GM10847 (cell line): ENCODE measurements around the gene SPDYE5.
"Not testable (repeated sequence)": the region's sequence is repeated elsewhere in the genome, so short reads cannot be mapped to it uniquely, and the experiment has no call there.

Source experiments
- POLR2A ChIP-seq: IDR thresholded peaks from 2 replicates; pipeline ENCODE4 v1.6.1; 2011; ENCODE audit not compliant: insufficient read length; ENCODE audit errors: extremely low read depth

SPDYE5 gene, protein sequence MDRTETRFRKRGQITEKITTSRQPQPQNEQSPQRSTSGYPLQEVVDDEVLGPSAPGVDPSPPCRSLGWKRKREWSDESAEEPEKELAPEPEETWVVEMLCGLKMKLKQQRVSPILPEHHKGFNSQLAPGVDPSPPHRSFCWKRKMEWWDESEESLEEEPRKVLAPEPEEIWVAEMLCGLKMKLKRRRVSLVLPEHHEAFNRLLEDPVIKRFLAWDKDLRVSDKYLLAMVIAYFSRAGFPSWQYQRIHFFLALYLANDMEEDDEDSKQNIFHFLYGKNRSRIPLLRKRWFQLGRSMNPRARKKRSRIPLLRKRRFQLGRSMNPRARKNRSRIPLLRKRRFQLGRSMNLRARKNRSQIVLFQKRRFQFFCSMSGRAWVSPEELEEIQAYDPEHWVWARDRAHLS

DNA sequence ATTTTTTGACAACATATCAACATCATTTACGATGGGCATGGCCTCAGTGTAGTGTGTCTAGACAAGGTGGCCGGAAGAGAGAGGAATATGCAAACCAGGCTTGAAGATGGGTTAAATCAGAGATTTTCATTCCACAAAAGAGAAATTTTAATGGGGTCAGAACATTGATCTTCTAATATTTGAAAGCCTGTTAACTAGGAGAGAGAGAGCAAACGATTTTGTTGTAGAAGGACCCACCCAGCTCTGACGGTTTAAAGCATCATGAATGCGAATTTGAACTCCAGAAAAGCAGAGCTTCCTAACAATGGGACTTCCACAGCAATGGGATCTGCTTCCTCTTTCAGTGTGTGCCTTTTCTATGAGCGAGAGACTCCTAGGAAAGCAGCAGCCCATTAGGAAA lies at the start of gene SPDYE5:
SPDYE5 (plus strand) TSS at position 301 of the 400 bp plus-strand sequence. CDS start 1,728 bp downstream, outside the sequence.
- TF ChIP-seq POLR2A: not testable (repeated sequence)

GRCh38 chr7:75485979-75486643 lies 6.0 kb upstream of the SPDYE5 start, which contains the start of gene POM121C:
Gene POM121C, minus strand, starts transcription at chr7:75486299. Its CDS starts 44,803 bp downstream, at chr7:75441496.
- peak; percentile 69 for TF ChIP-seq POLR2A

- TF ChIP-seq POLR2A: no peak
Measured at GRCh38 chr7:75531359-75531821, 39.3 kb downstream of the SPDYE5 start.

DNA sequence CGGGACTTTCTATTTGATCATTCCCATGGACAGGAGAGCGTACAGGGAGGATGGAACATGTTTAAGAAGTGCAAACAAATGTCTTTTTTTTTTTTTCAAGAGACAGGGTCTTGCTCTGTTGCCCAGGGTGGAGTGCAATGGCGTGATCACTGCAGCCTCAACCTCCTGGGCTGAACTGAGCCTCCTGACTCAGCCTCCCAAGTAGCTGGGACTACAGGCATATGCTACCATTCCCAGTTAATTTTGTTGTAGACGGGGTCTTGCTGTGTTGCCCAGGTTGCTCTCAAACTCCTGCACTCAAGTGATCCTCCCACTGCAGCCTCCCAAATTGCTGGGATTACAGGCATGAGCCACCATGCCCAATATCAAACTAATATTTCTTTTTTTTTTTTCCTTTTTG lies 40.5 kb downstream of the SPDYE5 start:
- TF ChIP-seq POLR2A: no peak

DNA sequence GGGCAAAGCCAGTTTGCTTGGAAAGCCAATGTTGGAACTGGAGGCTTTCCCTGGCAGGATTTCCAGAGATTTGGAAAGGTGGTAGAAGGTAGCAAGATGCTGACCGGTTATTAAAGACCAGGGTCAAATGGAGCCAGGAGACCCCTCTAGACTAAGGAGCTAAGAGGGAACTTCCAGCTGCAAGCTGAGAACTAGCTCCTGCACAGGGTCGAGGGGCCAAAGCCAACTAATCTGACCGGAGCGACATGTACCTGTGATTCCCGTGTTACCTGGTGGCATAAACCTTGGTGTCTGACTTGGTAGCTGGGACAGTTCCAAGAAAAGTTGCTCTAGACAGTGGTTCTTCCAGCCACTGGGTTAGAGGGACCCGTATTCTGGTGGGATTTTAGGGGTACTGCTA lies 41.8 kb downstream of the SPDYE5 start:
- TF ChIP-seq POLR2A: no peak

DNA sequence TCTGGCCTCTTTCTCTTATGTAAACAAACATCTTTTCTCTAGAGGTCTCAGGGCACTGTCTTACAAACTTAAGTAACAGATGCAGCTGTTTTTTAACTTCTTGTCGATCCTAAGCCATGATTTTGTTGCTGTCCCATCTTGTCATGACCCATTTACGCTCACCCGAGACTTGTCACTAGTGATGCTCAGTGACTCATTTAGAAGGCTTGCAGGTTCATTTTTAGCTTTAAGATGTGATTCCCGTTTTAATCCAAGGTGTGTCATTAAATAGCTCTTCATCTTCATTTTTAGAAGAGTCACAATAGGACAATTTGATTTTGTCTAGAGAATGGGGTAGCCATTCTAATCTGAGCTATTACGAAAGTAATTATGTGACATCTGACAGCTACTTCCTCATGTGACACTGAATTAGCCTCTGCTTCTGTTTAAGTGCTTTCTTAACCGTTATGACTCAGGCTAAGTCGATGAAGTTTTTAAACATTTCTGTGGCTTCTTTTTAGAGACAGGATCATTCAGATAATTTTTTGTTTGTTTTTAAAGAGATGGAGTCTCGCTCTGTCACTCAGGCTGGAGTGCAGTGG lies 42.7 kb downstream of the SPDYE5 start:
- no peak for TF ChIP-seq POLR2A

DNA sequence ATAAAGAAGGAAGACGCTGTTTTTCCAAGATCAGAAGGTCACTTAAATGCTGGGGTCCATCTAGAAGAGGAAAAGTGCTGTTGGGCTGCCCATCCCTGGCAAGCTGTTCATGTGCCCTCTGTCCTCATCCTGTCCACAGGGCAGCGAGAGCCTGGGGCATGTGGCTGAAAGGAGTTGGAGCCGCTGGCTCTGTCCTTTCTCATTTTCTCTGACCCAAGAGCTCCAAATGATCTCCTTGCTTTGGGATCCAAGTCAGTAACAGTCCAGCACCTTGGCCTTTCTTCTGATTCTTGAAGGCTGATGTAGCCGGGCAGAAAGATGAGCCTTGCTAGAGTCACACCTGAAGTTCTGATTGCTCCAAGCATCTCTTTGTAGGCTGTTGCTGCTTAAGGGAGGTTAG lies 44.4 kb downstream of the SPDYE5 start:
- no peak for TF ChIP-seq POLR2A

DNA sequence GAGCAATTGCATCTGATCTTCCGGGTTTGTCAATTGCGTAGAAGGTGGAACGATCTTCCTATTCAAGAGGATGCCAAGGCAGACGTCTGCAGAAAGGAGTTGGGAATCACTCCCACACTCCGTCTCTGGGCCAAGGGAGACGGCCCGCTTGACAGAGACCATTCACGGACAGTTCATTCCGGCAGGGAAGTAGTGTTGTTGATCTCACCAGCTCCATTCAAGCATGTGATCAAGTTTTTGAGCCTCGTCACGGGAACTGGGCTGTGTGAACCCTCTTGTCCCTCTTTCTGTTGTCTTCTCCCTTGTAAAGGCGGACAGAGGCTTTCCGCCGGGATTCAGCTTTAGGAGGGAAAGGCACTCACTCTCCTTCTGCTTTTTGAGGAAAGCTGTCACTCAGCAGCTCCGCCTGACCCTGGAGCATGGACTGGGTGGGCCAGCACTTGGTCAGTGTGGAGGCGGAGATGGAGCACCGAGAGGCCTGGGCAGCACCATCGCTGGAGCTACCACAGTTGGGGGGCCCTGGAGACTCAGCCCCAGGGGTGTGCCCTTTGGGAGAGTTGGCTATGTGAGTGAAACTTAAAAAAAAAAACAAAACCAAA lies 44.9 kb downstream of the SPDYE5 start:
- TF ChIP-seq POLR2A: no peak

GRCh38 chr7:75537731-75538130 lies 45.6 kb downstream of the SPDYE5 start:
- no peak for TF ChIP-seq POLR2A

DNA sequence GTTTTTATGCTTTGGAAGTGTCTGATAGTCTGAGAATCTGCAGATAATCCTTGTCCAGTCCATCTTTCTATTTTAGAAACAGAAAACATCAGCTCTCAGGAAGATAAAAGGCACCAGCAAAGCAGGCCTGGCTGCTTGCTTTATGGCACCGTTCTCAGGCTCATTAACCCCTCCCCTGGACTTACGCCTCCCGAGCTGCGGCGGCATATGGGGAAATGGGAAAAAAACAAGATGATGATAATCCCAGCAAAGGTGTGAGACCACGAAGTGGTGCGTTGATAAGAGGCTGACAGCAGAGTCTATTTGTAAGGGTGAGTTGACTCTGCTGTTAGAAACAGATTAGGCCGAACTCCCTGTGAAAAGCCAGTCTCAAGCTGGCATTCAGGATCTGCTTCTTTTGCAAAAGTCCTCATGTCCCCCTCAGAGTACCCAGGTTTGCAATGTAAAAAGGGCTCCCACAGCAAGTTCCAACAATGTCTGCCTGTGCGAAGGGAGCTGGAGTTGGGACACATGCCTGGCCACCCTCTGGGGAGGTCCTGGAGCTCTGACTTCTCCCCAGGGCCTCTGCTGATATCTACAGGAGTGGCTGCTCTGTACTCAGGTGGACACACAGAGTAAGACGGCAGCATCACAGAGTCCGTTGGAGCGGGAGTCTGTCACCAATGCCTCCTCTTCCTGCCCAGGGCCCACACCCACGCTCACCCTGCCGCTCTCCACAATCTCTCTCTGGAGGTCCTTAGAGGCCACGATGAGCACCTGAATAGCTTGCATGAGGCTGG lies 54.3 kb downstream of the SPDYE5 start:
- TF ChIP-seq POLR2A: no peak
